Daoy (cell line): Measurements from ENCODE around the gene ANAPC7. TPM values are rescaled to one million over a fixed set of nuclear protein-coding genes. Genes with fewer than 3 reads are reported as not detected.
"Not testable (repeated sequence)": the region's sequence is repeated elsewhere in the genome, so short reads cannot be mapped to it uniquely, and the experiment has no call there.

Source experiments
- DNase-seq: peaks from one replicate; pipeline ENCODE4 v3.0.0-alpha.2; 2015; ENCODE audit warnings: low read depth
- total RNA-seq: library from RNA; depleted of rRNA; stranded (reverse); fragments of >200 nt; shearing (Covaris generic); gene quantifications from 2 replicates; pipeline ENCODE4 v1.2.3, GENCODE V29; 2014; rRNA removed

Gene ANAPC7, protein sequence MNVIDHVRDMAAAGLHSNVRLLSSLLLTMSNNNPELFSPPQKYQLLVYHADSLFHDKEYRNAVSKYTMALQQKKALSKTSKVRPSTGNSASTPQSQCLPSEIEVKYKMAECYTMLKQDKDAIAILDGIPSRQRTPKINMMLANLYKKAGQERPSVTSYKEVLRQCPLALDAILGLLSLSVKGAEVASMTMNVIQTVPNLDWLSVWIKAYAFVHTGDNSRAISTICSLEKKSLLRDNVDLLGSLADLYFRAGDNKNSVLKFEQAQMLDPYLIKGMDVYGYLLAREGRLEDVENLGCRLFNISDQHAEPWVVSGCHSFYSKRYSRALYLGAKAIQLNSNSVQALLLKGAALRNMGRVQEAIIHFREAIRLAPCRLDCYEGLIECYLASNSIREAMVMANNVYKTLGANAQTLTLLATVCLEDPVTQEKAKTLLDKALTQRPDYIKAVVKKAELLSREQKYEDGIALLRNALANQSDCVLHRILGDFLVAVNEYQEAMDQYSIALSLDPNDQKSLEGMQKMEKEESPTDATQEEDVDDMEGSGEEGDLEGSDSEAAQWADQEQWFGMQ
- 50.7 and 56.6 TPM in 2 replicates for total RNA-seq

DNA sequence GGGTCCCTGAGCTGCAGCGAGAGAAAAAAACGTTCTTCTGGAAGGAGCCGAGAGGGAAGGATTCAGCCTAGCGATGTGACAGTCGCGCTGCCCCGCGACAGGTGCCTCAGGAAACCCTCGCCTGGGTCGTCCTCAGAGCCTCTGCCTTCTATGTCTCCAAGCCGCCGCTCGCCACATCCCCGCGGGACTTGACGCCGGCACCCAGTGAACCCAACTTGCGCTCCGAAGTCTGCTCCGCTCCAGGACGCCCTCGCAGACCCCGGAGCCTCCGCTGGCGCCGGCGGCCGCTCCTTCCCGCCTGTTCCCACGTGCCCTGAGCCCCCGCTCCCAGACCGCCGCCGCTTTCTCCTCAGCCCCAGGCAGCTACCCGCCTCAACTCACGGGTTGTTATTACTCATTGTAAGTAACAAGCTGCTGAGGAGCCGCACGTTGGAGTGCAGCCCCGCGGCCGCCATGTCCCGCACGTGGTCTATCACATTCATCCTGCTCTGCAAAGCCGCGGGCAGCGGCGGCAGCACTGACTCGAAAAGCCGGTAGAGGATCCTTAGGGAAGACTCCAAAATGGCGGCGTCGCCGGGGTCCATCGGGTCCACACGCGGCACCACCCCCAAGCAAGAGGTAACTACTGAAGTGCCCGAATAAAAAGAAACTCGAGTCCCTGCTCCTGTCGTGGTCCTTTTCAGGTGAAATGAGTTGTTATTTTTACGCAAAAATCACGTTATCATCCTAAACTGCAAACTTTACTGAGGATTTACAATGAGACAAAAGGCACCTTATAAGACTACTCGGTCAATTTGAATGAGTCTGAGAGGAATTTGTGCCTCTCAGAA, at the start of gene ANAPC7:
Gene ANAPC7 (minus strand): TSS at position 563 of the 830 bp plus-strand sequence. CDS start 81 bp downstream, at position 482.
- DNase-seq = peak; percentile 92

DNA sequence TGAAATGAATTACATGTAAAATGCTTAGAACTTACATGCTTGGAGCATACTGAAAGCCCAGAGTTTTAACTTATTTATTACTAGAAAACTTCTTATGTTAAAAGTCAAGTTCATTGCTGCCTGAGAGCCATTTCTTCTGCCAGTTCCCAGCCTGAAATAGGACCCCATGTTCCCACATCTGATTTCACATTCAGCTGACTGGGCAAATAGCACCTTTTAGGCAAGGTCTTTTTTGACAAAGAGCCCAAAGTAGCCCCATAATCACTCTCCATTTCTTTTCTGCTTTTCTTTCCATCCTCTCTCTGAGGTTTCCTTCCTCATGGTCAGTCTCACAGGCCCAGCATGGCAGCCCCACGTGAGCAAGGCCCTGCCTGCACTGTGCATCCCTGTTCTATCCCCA, 47.8 kb upstream of the ANAPC7 start:
- DNase-seq = no peak

DNA sequence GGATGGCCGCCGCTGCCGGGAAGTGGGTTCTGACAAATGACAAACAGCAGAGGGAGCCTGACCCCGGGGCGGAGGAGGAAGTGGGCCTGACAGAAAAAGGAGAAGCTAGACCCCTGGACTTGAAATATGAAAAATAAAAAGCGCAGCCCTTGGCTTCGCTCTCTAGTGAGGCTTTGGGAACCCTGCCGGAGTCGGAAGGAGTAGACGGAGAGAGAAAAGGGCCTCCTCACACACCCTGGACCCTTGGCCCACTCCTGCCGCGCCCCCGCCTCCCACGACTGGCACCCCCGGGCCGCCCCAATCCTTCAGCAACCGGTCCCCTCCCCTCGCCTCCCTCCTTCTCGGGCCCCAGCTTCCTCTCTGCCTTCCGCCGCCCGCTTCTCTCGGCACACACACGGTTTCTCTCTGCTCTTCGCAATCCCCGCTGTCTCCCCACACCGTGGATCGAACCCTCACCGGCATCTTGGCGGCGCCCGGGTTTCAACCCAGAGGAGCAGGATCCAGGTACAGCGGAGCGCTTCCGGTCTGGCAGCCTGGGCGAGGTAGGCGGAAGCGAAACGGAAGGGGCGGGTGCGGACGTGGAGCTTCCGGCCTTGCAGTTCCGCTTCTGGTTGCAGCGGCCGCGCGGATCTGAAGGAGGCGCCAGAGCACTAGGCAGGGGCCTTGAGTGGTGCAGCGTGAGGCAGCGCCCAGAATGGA, 46.4 kb upstream of the ANAPC7 start, which contains the start of gene ARPC3:
Gene ARPC3 (minus strand): TSS at position 539 of the 699 bp plus-strand sequence. CDS start 77 bp downstream, at position 462.
- DNase-seq = peak; percentile 98

DNA sequence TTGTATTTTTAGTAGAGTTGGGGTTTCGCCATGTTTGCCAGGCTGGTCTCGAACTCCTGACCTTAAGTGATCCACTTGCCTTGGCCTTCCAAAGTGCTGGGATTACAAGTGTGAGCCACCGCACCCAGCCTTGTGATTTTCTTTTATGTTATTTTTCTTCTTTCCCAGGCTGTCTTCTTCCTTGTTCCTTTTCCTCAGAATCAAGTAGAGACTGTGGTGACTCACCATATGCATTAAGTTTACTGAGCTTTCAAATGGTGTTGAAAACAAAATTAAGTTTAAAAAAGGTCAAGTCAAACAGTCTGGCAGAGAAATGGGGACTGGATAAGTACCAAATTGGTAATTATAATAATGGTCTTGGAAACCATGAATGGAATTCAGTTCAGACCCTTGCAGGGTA, 40.9 kb upstream of the ANAPC7 start:
- no peak for DNase-seq

GRCh38 chr12:110436231-110436630, 32.7 kb upstream of the ANAPC7 start:
- DNase-seq = no peak

GRCh38 chr12:110431957-110432587, 28.6 kb upstream of the ANAPC7 start:
- no peak for DNase-seq

GRCh38 chr12:110429676-110430075, 26.2 kb upstream of the ANAPC7 start:
- DNase-seq = not testable (repeated sequence)

GRCh38 chr12:110426406-110426805, 22.9 kb upstream of the ANAPC7 start:
- no peak for DNase-seq

- DNase-seq = no peak
Measured at GRCh38 chr12:110424237-110424636, 20.7 kb upstream of the ANAPC7 start.

GRCh38 chr12:110421701-110422100, 18.2 kb upstream of the ANAPC7 start:
- no peak for DNase-seq

- no peak for DNase-seq
Measured at GRCh38 chr12:110421159-110421661, 17.7 kb upstream of the ANAPC7 start.

GRCh38 chr12:110420644-110421043, 17.1 kb upstream of the ANAPC7 start:
- DNase-seq = not testable (repeated sequence)

DNA sequence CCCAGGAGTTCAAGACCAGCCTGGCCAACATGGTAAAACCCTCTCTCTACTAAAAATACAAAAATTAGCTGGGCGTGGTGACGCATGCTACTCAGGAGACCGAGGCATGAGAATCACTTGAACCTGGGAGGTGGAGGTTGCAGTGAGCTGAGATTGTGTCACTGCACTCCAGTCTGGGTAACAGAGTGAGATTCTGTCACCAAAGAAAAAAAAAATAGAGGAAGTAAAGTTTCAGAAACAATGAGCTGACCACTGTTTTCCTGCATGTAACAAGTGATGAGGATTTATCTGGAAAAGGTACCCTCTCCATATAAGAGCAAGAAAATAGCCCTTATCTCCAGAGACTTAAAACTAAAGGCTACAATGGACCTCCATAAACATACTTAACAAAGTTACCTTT, 13.6 kb upstream of the ANAPC7 start:
- not testable (repeated sequence) for DNase-seq

DNA sequence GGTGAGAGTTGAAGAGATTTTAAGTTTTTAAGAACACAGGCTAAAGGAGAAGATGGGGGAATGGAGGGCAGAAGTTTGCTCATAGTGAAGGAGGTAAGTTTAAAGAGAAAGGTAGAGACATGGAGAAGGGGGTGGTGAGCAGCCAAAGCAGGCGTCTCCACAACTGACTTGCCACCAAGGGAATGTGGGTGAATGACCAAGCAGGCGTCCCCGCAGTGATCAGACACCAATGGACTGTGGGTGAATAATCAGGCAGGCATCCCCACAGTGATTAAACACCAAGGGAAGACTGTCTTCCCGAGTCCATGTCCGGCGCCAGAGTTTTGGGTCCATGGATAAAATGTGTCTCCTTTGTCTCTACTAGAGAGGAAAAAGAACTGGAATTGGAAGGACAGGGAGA, 6.6 kb upstream of the ANAPC7 start:
- peak; percentile 19 for DNase-seq

DNA sequence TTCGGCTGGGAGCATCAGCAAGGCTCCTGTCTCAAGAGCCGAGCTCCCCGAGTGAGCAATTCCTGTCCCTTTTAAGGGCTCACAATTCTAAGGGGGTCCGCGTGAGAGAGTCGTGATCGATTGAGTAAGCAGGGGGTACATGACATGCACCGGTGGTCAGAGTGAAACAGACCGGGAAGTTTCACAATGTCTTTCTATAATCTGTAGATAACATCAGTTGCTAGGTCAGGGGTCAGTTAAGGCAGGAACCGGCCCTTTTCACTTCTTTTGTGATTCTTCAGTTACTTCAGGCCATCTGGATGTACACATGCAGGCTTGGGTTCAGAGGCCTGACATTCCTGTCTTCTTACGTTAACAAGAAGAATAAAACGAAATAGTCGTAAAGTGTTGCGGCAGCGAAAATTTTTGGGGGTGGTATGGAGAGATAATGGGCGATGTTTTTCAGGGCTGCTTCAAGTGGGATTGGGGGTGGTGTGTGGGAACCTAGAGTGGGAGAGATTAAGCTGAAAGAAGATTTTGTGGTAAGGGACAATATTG, 1.7 kb upstream of the ANAPC7 start:
- not testable (repeated sequence) for DNase-seq

DNA sequence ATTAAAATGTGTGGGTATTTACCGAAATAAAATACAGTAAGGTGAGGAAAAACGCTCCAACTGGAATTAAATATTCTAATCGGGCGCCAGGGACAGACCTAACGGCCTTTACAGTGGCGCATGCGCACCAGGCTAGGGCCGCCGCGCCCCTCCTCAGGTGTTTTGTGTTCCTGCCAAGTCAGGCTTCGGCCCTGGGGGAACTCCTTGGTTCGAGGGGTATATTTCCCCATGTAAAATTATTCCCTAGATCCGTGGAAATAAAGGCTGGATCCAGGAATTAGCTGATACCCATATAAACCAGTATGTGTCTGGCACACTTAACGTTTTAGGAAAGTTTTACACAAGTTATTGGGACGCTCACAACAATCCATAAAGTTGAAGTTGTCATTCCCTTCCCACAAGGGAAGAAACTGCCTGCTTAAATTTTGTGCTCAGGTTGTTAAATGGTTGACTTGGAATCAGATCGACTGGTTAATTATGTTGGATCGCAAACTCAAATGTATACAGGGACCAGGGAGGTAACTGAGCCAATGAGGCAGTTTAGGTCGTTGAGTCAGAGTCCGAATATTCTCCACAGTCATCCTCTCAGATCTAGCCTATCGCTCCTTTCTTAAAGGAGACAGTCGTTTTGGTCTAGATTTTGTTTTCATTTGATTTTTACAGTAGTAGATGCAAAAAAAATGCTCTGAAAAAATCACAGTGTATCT, 621 bp upstream of the ANAPC7 start:
- peak; percentile 84 for DNase-seq

GRCh38 chr12:110382683-110383082, 20.8 kb downstream of the ANAPC7 start:
- DNase-seq = no peak

DNA sequence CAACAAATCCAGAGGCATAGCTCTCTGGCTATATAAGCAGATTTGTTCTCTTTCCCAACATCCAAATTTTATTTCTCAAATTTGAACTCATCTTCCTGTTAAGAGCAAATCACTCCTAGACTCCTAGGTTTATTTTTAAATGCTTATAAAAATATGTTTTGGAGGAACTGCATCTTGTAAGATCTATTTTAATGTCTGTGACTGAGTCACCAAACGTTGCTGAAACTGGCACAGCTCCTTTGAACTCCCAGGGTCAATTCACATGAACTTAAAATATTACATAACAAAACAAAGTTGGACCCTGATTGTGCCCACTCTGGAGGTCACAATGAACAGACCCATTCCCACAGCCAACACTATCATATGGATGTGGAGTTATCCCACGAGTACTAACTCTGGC, 23.9 kb downstream of the ANAPC7 start:
- DNase-seq = no peak

DNA sequence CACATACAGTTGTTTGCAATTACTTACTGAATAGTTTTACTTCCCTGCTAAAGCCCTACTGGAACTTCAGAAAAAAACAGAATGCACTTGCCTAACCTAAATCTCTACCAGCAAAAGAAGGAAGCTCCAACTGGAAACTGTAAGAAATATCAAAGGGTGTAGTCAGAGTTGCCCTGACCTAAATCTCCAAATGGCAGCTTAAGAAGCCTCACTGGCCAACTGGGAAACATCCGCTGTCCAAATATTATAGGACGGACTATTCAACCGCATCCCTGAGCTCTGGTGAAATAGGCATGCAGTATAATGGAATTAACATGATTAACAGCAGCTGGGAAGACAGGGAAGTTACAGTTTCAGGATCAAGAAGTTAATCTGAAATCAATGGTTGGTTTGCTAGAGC, 24.3 kb downstream of the ANAPC7 start:
- no peak for DNase-seq
